Urothelium cell line (cell line): ENCODE results near the gene ADD1.

ENCODE experiments used
- DNase-seq: peaks from one replicate; pipeline ENCODE4 v3.0.0; 2011; ENCODE audit warnings: low spot score, mixed read lengths
- FAIRE-seq: peaks from 2 replicates; lab custom pipeline; 2011; peaks lifted over from hg19 to GRCh38; lab: Jason Lieb, UNC

ADD1 gene

GRCh38 chr4:2820216-2820982 is 23.2 kb upstream of the ADD1 start:
- no peak for FAIRE-seq

GRCh38 chr4:2822461-2823300 is 21.0 kb upstream of the ADD1 start:
- no peak for FAIRE-seq
- no peak for DNase-seq

More at GRCh38 chr4:2820216-2820982, 23.2 kb upstream of the ADD1 start:
- DNase-seq: no peak

DNA sequence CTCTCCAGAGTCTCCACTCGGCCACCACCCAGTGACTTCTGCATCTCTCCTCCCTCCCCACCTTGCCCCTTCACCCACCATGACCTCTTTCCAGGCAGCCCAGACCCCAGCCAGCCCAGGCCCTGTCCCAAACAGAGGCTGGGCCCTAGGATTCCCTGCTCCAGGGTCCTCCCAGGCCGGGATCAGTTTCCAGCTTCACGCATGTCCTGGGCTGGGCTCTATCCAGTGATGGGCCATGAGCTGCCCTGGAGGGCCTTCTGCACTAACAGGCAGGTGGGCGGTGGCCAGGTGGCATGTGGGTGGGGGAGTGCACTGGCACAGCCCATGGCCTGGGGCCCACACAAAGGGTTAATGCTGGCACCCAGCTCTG is 20.4 kb upstream of the ADD1 start:
- DNase-seq (no peak), FAIRE-seq (no peak)

GRCh38 chr4:2823671-2824328 is 19.8 kb upstream of the ADD1 start:
- DNase-seq (no peak), FAIRE-seq (no peak)

DNA sequence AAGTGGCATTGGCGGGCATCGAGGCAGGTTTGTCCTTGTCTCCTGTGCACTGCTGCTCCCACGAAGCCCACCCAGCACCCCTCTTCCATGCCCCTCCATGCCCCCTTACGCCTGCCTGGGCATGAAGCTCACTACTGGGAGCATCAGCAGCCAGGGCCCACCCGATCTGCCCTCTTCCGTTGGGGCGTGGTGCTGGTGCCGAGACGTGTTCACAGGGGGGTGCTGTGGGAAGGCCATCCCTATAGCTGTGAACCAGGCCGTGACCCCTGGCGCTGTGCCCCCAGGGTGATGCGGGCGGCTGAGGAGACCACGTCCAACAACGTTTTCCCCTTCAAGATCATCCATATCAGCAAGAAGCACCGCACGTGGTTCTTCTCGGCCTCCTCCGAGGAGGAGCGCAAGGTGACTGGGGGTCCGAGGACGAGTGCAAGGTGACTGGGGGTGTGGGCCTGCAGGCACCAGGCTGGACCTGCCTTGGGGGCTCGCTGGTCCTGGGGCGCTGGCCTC is 19.3 kb upstream of the ADD1 start:
- no peak for FAIRE-seq

GRCh38 chr4:2824836-2825381 is 18.7 kb upstream of the ADD1 start:
- no peak for FAIRE-seq
- DNase-seq: no peak

More for the DNA sequence above, 19.3 kb upstream of the ADD1 start:
- DNase-seq: no peak

- DNase-seq (no peak), FAIRE-seq (no peak)
These were observed 17.9 kb upstream of the ADD1 start for GRCh38 chr4:2825740-2826139.

GRCh38 chr4:2827071-2827873 is 16.4 kb upstream of the ADD1 start:
- DNase-seq (no peak), FAIRE-seq (no peak)

GRCh38 chr4:2827874-2828751 is 15.5 kb upstream of the ADD1 start:
- no peak for FAIRE-seq
- no peak for DNase-seq

GRCh38 chr4:2828758-2829181 is 14.9 kb upstream of the ADD1 start:
- FAIRE-seq (no peak), DNase-seq (no peak)

- DNase-seq (no peak), FAIRE-seq (no peak)
These were observed 14.2 kb upstream of the ADD1 start for GRCh38 chr4:2829321-2829932.

- FAIRE-seq (no peak), DNase-seq (no peak)
These were observed 13.7 kb upstream of the ADD1 start for GRCh38 chr4:2829933-2830451.

- DNase-seq (no peak), FAIRE-seq (no peak)
These were observed 12.7 kb upstream of the ADD1 start for GRCh38 chr4:2830632-2831610.

- FAIRE-seq: no peak
- DNase-seq: no peak
These were observed 11.9 kb upstream of the ADD1 start for GRCh38 chr4:2831611-2832308.

- DNase-seq: no peak
- FAIRE-seq: no peak
These were observed 11.2 kb upstream of the ADD1 start for GRCh38 chr4:2832309-2832980.

DNA sequence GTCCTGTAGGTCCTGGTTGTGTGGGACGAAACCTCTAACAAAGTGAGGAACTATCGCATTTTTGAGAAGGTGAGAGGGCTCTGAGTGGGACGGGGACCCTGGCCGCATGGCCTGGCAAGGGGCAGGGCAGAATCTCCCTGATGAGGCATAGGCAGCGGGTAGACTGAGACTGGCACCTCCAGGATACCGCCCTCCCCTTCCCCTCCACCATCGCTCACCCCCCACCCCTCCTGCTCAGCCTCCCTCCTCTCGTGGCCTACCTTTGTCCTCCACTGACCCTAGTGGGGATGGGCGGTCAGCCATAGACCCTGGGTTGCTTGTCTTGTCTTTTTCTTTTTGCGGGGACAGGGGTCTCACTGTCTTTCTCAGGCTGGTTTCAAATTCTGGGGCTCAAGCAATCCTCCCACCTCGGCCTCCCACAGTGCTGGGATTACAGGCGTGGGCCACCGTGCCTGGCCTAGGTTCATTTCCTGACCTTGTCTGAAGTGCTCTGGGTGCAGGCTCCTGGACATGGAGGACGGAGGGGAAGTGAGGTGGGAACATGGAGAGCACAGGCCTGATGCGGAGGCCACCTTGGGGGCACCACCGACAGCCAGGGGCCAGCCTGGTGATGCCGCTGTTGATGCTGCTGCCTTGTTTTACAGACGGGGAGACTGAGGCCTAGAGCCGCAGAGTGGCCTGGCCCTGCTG is 10.5 kb upstream of the ADD1 start:
- no peak for FAIRE-seq
- DNase-seq: no peak
